Thoracic aorta endothelial cell (primary cell): ENCODE data around the gene TBCB. TPM values are rescaled to one million over a fixed set of nuclear protein-coding genes. Genes with fewer than 3 reads are reported as not detected.

ENCODE experiments used
- total RNA-seq: library from RNA; depleted of rRNA; stranded (reverse); fragments of >200 nt; gene quantifications from 2 replicates; pipeline ENCODE4 v1.2.3, GENCODE V29; 2012

Gene TBCB
- 104 and 105 TPM in 2 replicates for total RNA-seq

GRCh38 chr19:36115453-36116343 is at the start of gene TBCB:
TBCB (plus strand) TSS chr19:36115468; CDS start chr19:36115561, 93 bp downstream.

GRCh38 chr19:36110487-36111199 is 4.6 kb upstream of the TBCB start, which contains the start of gene OVOL3:
OVOL3 (plus strand) TSS chr19:36111143; CDS start chr19:36111203, 60 bp downstream.

GRCh38 chr19:36114721-36115452 is 381 bp upstream of the TBCB start, which contains the start of gene POLR2I:
POLR2I (minus strand) TSS chr19:36114875; CDS start chr19:36114856, 19 bp downstream.

GRCh38 chr19:36139473-36140303 is 24.4 kb downstream of the TBCB start, which contains the start of gene CAPNS1:
CAPNS1 (plus strand) TSS chr19:36140066; CDS start chr19:36141012, 946 bp downstream.

GRCh38 chr19:36152352-36153091 is 37.3 kb downstream of the TBCB start, which contains the start of gene COX7A1:
COX7A1 (minus strand) TSS chr19:36152447; CDS start chr19:36152407, 40 bp downstream.

Other genes with a start within 250 kb of the TBCB start
- gene APLP1, start 246.9 kb upstream of the TBCB start, total RNA-seq = 2.2 and 3.6 TPM in 2 replicates
- gene NFKBID, start 214.9 kb upstream of the TBCB start, total RNA-seq = 3.3 and 3.6 TPM in 2 replicates
- gene HCST, start 212.9 kb upstream of the TBCB start, total RNA-seq = not detected in 2 replicates
- gene TYROBP, start 207.2 kb upstream of the TBCB start, total RNA-seq = not detected in 2 replicates
- 4.4 and 6.1 TPM in 2 replicates for gene LRFN3, start 179.1 kb upstream of the TBCB start, total RNA-seq
- 11.1 and 12.2 TPM in 2 replicates for gene SDHAF1, start 120.3 kb upstream of the TBCB start, total RNA-seq
- 0.13 and 0.14 TPM in 2 replicates for gene SYNE4, start 106.7 kb upstream of the TBCB start, total RNA-seq
- 8.3 and 11.7 TPM in 2 replicates for gene ALKBH6, start 101.3 kb upstream of the TBCB start, total RNA-seq
- gene CLIP3, start 82.6 kb upstream of the TBCB start, total RNA-seq = 4.3 and 6.6 TPM in 2 replicates
- gene THAP8, start 61.2 kb upstream of the TBCB start, total RNA-seq = 0.80 and 1.1 TPM in 2 replicates
- gene WDR62, start 60.6 kb upstream of the TBCB start, total RNA-seq = 7.4 and 12.6 TPM in 2 replicates
- not detected in 2 replicates for gene OVOL3, start 4.3 kb upstream of the TBCB start, total RNA-seq
- 25.8 TPM in 2 replicates for gene POLR2I, start 593 bp upstream of the TBCB start, total RNA-seq
- gene CAPNS1, start 24.6 kb downstream of the TBCB start, total RNA-seq = 241 and 313 TPM in 2 replicates
- gene COX7A1, start 37.0 kb downstream of the TBCB start, total RNA-seq = 2.4 and 4.5 TPM in 2 replicates
- gene ZNF565, start 99.2 kb downstream of the TBCB start, total RNA-seq = 4.1 and 4.2 TPM in 2 replicates
- gene ZNF146, start 99.6 kb downstream of the TBCB start, total RNA-seq = 173 and 176 TPM in 2 replicates